Astrocyte (in vitro differentiated cells and primary cell): ENCODE data around the gene CD68. TPM values are rescaled to one million over a fixed set of nuclear protein-coding genes. Genes with fewer than 3 reads are reported as not detected.

ENCODE experiments used
- DNase-seq: peaks from one replicate; pipeline ENCODE4 v3.0.0-alpha.2; 2010; ENCODE audit warnings: low read depth
- FAIRE-seq: peaks from 2 replicates; lab custom pipeline; 2011; peaks lifted over from hg19 to GRCh38; lab: Jason Lieb, UNC
- H2AFZ ChIP-seq: 2 replicates; pipeline ENCODE4 v1.6.0; 2012; ENCODE audit warnings: low read depth, low read length, inconsistent platforms
- H3K27ac ChIP-seq: 2 replicates; pipeline ENCODE4 v1.5.1; 2011; ENCODE audit warnings: low read depth, low read length, inconsistent platforms
- H3K27me3 ChIP-seq: 2 replicates; pipeline ENCODE4 v1.6.0; 2011; ENCODE audit warnings: low read length, inconsistent platforms; ENCODE audit not compliant: insufficient read depth
- H3K36me3 ChIP-seq: 2 replicates; pipeline ENCODE4 v1.5.1; 2011; ENCODE audit warnings: low read length, inconsistent platforms; ENCODE audit not compliant: insufficient read depth
- H3K4me1 ChIP-seq: 2 replicates; pipeline ENCODE4 v1.5.1; 2011; ENCODE audit warnings: low read length, inconsistent platforms; ENCODE audit not compliant: insufficient read depth
- H3K4me2 ChIP-seq: 2 replicates; pipeline ENCODE4 v1.6.0; 2012; ENCODE audit warnings: low read length, inconsistent platforms
- H3K4me3 ChIP-seq: 2 replicates; pipeline ENCODE4 v1.5.1; 2011; ENCODE audit warnings: low read depth, mild to moderate bottlenecking, low read length, inconsistent platforms; ENCODE audit not compliant: insufficient read depth
- H3K79me2 ChIP-seq: 2 replicates; pipeline ENCODE4 v1.6.0; 2012; ENCODE audit warnings: mild to moderate bottlenecking, low read length, inconsistent platforms; ENCODE audit not compliant: insufficient read depth
- H3K9ac ChIP-seq: 2 replicates; pipeline ENCODE4 v1.6.0; 2012; ENCODE audit warnings: mild to moderate bottlenecking, low read length, inconsistent platforms
- H3K9me3 ChIP-seq: 2 replicates; pipeline ENCODE4 v1.5.1; 2012; ENCODE audit warnings: low read depth, mild to moderate bottlenecking, low read length, inconsistent platforms; ENCODE audit not compliant: insufficient read depth
- H4K20me1 ChIP-seq: 2 replicates; pipeline ENCODE4 v1.6.0; 2012; ENCODE audit warnings: low read length, inconsistent platforms; ENCODE audit not compliant: insufficient read depth
- H3K27ac Mint-ChIP-seq: one replicate; pipeline ENCODE4 v1.8.0; 2021; ENCODE audit warnings: mild to moderate bottlenecking, mixed read lengths; ENCODE audit not compliant: unreplicated experiment
- H3K27me3 Mint-ChIP-seq: one replicate; pipeline ENCODE4 v1.8.0; 2021; ENCODE audit warnings: low read depth, mixed read lengths; ENCODE audit not compliant: unreplicated experiment
- H3K36me3 Mint-ChIP-seq: one replicate; pipeline ENCODE4 v1.8.0; 2021; ENCODE audit warnings: low read depth, mixed read lengths; ENCODE audit not compliant: unreplicated experiment
- H3K4me1 Mint-ChIP-seq: one replicate; pipeline ENCODE4 v1.8.0; 2021; ENCODE audit warnings: low read depth, mixed read lengths; ENCODE audit not compliant: unreplicated experiment
- H3K4me3 Mint-ChIP-seq: one replicate; pipeline ENCODE4 v1.8.0; 2021; ENCODE audit warnings: mild to moderate bottlenecking, moderate library complexity, mixed read lengths; ENCODE audit not compliant: unreplicated experiment
- H3K9me3 Mint-ChIP-seq: one replicate; pipeline ENCODE4 v1.8.0; 2021; ENCODE audit warnings: mild to moderate bottlenecking, mixed read lengths; ENCODE audit not compliant: unreplicated experiment
- CTCF ChIP-seq: IDR thresholded peaks from 2 replicates; pipeline ENCODE4 v1.5.1; 2011; ENCODE audit warnings: low read depth, mild to moderate bottlenecking, inconsistent platforms, low read length, moderate library complexity; ENCODE audit not compliant: insufficient read depth
- EZH2 ChIP-seq: IDR thresholded peaks from 2 replicates; pipeline ENCODE4 v1.6.1; 2012; ENCODE audit warnings: mild to moderate bottlenecking, low read length, inconsistent platforms; ENCODE audit not compliant: insufficient read depth
- total RNA-seq: library from RNA; stranded (reverse); gene quantifications from 2 replicates; pipeline ENCODE4 v1.2.1, GENCODE V29; 2021

CD68 gene
- total RNA-seq, 1 donor from 2014 or later: 4.4 TPM

GRCh38 chr17:7575481-7575883, 4.0 kb upstream of the CD68 start:
- Histone ChIP-seq H3K4me3 (peak overlapping the region; percentile 88), H3K27ac (no peak overlapping the region), H3K9me3 (no peaks in the 10 kb centered on the region), H3K27me3 (no peaks in the 10 kb centered on the region), H2AFZ (no peak overlapping the region), H4K20me1 (peaks cover 73% of the 10 kb centered on the region), H3K79me2 (peaks cover 83% of the 10 kb centered on the region), H3K4me1 (peaks cover 45% of the 10 kb centered on the region), H3K9ac (peak overlapping the region; percentile 100), H3K4me2 (peak overlapping the region; percentile 97), H3K36me3 (peaks cover 56% of the 10 kb centered on the region)
- Mint-ChIP-seq H3K4me3 (peak overlapping the region; percentile 97), H3K27ac (peak overlapping the region; percentile 34), H3K36me3 (peaks cover 40% of the 10 kb centered on the region), H3K27me3 (no peaks in the 10 kb centered on the region), H3K9me3 (no peaks in the 10 kb centered on the region), H3K4me1 (peaks cover 48% of the 10 kb centered on the region)
- DNase-seq: no peak
- no peak for FAIRE-seq
- TF ChIP-seq CTCF: no peak
- TF ChIP-seq EZH2: no peak

- Histone ChIP-seq H3K4me2 (peak overlapping the region; percentile 97), H3K4me3 (peak overlapping the region; percentile 88), H2AFZ (no peak overlapping the region), H3K4me1 (peaks cover 45% of the 10 kb centered on the region), H3K27me3 (no peaks in the 10 kb centered on the region), H3K9me3 (no peaks in the 10 kb centered on the region), H3K79me2 (peaks cover 80% of the 10 kb centered on the region), H4K20me1 (peaks cover 77% of the 10 kb centered on the region), H3K27ac (no peak overlapping the region), H3K36me3 (peaks cover 51% of the 10 kb centered on the region), H3K9ac (peak overlapping the region; percentile 100)
- TF ChIP-seq CTCF: no peak
- TF ChIP-seq EZH2: no peak
- Mint-ChIP-seq H3K4me1 (peaks cover 52% of the 10 kb centered on the region), H3K9me3 (no peaks in the 10 kb centered on the region), H3K4me3 (peak overlapping the region; percentile 97), H3K27ac (peak overlapping the region; percentile 34), H3K27me3 (no peaks in the 10 kb centered on the region), H3K36me3 (peaks cover 45% of the 10 kb centered on the region)
- FAIRE-seq (no peak), DNase-seq (no peak)
These were observed 3.5 kb upstream of the CD68 start for GRCh38 chr17:7575959-7576358.

- Histone ChIP-seq H2AFZ (no peak overlapping the region), H3K4me1 (peaks cover 45% of the 10 kb centered on the region), H3K79me2 (peaks cover 75% of the 10 kb centered on the region), H3K27ac (no peak overlapping the region), H3K9ac (peak overlapping the region; percentile 16), H3K4me2 (peak overlapping the region; percentile 97), H4K20me1 (peaks cover 79% of the 10 kb centered on the region), H3K4me3 (no peak overlapping the region), H3K27me3 (no peaks in the 10 kb centered on the region), H3K9me3 (no peaks in the 10 kb centered on the region), H3K36me3 (peaks cover 51% of the 10 kb centered on the region)
- Mint-ChIP-seq H3K9me3 (no peaks in the 10 kb centered on the region), H3K27ac (peak overlapping the region; percentile 54), H3K4me3 (peak overlapping the region; percentile 97), H3K4me1 (peaks cover 53% of the 10 kb centered on the region), H3K27me3 (no peaks in the 10 kb centered on the region), H3K36me3 (peaks cover 47% of the 10 kb centered on the region)
- FAIRE-seq (no peak), DNase-seq (no peak)
- no peak for TF ChIP-seq CTCF
- TF ChIP-seq EZH2: no peak
These were observed 3.0 kb upstream of the CD68 start for GRCh38 chr17:7576432-7576937.
